Central memory CD8-positive, alpha-beta T cell (primary cell): ENCODE results near the gene STX1A.
A peak's percentile ranks its signal among the peaks of the same experiment; 100 is the strongest.
"Not testable (repeated sequence)": the region's sequence is repeated elsewhere in the genome, so short reads cannot be mapped to it uniquely, and the experiment has no call there.

Experiments used
- ATAC-seq: fragments of 150-1000 bp; cut with Tn5 transposase; replicated peaks from 2 replicates; pipeline ENCODE4 v1.10.0; 2022; ENCODE audit warnings: mild to moderate bottlenecking, moderate FRiP score, moderate number of reproducible peaks; ENCODE audit not compliant: poor library complexity, severe bottlenecking; ENCODE audit errors: extremely low read depth
- DNase-seq, 2 donors: peaks; one replicate each; pipeline ENCODE4 v3.0.0; 2021; ENCODE audit warnings: low spot score in 2 of 2
- H3K27ac Mint-ChIP-seq: one replicate; pipeline ENCODE4 v1.8.0; 2022; ENCODE audit warnings: low read depth, mild to moderate bottlenecking, moderate library complexity, mixed read lengths
- H3K27me3 Mint-ChIP-seq: one replicate; pipeline ENCODE4 v1.8.0; 2022; ENCODE audit warnings: mixed read lengths
- H3K36me3 Mint-ChIP-seq: one replicate; pipeline ENCODE4 v1.8.0; 2022; ENCODE audit warnings: mild to moderate bottlenecking, moderate library complexity, mixed read lengths; ENCODE audit not compliant: insufficient read depth
- H3K4me1 Mint-ChIP-seq: one replicate; pipeline ENCODE4 v1.8.0; 2022; ENCODE audit warnings: mixed read lengths
- H3K4me3 Mint-ChIP-seq: one replicate; pipeline ENCODE4 v1.8.0; 2022; ENCODE audit warnings: mild to moderate bottlenecking, moderate library complexity, mixed read lengths
- H3K9me3 Mint-ChIP-seq: one replicate; pipeline ENCODE4 v1.8.0; 2022; ENCODE audit warnings: mixed read lengths

Gene STX1A

DNA sequence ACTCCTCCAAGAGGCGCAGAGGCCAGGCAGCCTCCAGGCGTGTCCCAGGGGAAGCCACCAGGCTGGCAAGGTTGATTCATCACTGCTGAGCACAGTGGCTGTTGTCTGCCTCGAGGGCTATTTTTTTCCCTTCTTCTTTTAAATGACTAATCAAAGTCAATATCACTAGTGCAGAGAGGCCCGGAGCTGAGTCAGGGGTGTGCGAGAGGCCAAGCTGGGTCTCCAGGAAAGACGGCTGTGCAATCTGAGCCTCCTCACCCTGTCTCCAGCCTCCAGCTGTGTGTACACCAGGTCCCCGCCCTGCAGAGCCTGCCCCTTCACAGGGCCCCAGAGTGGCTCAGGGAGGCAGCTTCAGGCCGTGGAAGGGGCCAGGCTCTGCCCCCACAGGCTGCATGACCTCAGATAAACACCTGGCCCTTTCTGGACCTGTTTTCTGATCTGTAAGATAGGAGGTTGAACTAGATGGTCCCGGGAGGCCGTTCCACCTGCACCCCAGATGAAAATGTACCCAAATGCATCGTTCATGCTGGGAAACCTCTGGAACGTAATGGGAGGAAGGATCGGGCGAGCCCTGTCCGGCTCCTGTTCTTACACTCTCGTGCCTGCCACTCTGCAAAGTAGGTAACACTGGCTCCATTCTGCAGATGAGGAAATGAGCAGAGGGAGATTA is 3.7 kb downstream of the STX1A start:
- peaks cover 36% of the 10 kb centered on the region for H3K4me1 Mint-ChIP-seq
- no peak overlapping the region for H3K4me3 Mint-ChIP-seq
- H3K36me3 Mint-ChIP-seq: peaks cover 10% of the 10 kb centered on the region
- no peaks in the 10 kb centered on the region for H3K27me3 Mint-ChIP-seq
- ATAC-seq (no peak), DNase-seq (no peak)
- H3K27ac Mint-ChIP-seq: no peak overlapping the region
- no peaks in the 10 kb centered on the region for H3K9me3 Mint-ChIP-seq

GRCh38 chr7:73713319-73713718 is 6.2 kb downstream of the STX1A start:
- not testable (repeated sequence) for H3K36me3 Mint-ChIP-seq, H3K9me3 Mint-ChIP-seq, H3K27me3 Mint-ChIP-seq, ATAC-seq, DNase-seq, H3K4me3 Mint-ChIP-seq
- peak overlapping the region; percentile 49 for H3K27ac Mint-ChIP-seq
- peaks cover 25% of the 10 kb centered on the region for H3K4me1 Mint-ChIP-seq

DNA sequence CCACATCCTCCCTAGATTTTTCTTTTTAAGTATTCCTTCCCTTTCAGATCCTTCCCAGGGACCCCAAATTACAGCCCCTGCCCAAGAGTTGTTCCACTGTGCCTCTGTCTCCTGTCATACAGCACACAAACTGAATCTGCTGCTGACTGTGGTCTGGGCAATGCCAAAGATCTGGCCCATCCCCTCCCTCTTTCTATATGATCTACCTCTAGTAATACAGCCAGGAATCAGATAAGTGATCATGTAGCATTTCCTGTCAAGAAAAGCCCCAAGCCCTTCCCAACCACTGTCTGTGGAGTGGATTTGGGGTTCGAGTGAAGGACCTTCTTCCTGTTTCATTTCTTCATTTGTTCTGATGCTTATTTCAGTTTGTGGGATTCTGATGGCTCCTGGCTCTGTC is 6.7 kb downstream of the STX1A start:
- Mint-ChIP-seq H3K9me3 (no peaks in the 10 kb centered on the region), H3K4me3 (no peak overlapping the region), H3K27me3 (no peaks in the 10 kb centered on the region), H3K36me3 (peaks cover 8% of the 10 kb centered on the region), H3K4me1 (peaks cover 20% of the 10 kb centered on the region), H3K27ac (peak overlapping the region; percentile 49)
- no peak for ATAC-seq
- DNase-seq: no peak

DNA sequence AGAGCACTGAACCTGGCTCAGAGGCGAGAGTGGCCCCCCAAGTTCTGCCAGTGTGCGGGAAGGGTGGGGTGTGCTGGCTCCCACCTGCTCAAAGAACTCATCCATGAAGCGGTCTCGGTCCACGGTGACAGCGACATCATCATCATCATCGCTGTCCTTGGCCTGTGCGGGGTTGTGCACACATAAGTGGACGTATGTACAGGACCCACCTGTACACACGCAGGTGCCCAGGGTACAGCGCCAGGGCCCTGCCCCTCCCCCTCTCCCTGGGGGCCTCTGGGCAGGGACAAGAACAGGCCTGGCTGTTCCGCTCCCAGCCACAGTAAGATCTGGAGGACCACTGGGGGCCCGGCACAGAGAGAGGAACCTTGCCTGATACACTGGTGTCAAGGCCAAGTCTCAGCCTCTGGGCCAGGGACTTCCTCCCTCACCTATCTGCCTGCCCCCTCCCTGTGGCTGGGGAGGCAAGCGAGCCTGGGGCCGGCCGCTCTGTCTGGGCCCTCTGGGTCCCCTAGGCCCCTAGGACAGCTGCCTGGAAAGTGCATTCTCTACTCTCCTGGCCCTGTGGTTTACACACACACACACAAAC is 10.4 kb downstream of the STX1A start:
- no peak for ATAC-seq
- H3K27me3 Mint-ChIP-seq: no peaks in the 10 kb centered on the region
- DNase-seq: no peak
- no peaks in the 10 kb centered on the region for H3K9me3 Mint-ChIP-seq
- H3K4me1 Mint-ChIP-seq: peaks cover 11% of the 10 kb centered on the region
- H3K36me3 Mint-ChIP-seq: peaks cover 5% of the 10 kb centered on the region
- H3K27ac Mint-ChIP-seq: no peak overlapping the region
- no peak overlapping the region for H3K4me3 Mint-ChIP-seq

DNA sequence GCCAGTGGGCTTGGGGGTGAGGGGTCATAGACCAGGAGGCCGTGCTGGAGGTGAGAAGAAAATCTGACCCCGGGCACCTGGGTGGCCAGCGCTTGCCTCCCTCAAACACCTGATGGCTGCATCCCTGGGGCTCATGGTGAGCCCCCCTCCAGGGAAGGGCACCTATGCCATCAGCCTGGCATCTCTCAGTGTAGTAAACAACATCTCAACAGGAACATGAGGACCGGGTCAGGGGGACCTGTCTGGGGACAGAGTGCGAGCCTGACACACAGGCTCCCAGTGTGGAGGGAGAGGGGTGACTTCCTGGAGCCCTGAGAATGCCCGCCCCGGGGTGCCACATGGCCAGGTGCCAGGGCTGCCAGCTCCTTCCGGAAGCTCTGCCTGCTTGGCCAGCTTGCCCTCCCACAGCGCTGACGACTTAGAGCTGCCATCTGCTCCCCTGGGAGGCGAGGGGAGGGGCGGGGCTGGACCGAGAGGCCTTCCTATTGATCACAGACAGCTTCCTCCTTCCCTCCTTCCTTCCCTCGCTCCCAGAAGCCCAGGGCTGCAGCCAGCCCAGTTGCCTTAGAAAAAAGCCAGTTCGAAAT is 12.3 kb downstream of the STX1A start:
- H3K27ac Mint-ChIP-seq: no peak overlapping the region
- H3K4me1 Mint-ChIP-seq: peaks cover 3% of the 10 kb centered on the region
- no peak overlapping the region for H3K4me3 Mint-ChIP-seq
- ATAC-seq: peak; percentile 29
- peaks cover 9% of the 10 kb centered on the region for H3K36me3 Mint-ChIP-seq
- H3K27me3 Mint-ChIP-seq: no peaks in the 10 kb centered on the region
- DNase-seq: no peak
- no peaks in the 10 kb centered on the region for H3K9me3 Mint-ChIP-seq

- Mint-ChIP-seq H3K4me1 (peaks cover 9% of the 10 kb centered on the region), H3K36me3 (peaks cover 15% of the 10 kb centered on the region), H3K27me3 (no peaks in the 10 kb centered on the region), H3K9me3 (no peaks in the 10 kb centered on the region), H3K4me3 (no peak overlapping the region), H3K27ac (no peak overlapping the region)
- ATAC-seq (no peak), DNase-seq (no peak)
These were observed 13.1 kb downstream of the STX1A start for GRCh38 chr7:73706126-73707044.

GRCh38 chr7:73705551-73705920 is 13.9 kb downstream of the STX1A start:
- ATAC-seq (no peak), DNase-seq (no peak)

GRCh38 chr7:73704640-73705550 is 14.6 kb downstream of the STX1A start:
- H3K27ac Mint-ChIP-seq: no peak overlapping the region
- peaks cover 9% of the 10 kb centered on the region for H3K4me1 Mint-ChIP-seq
- no peak overlapping the region for H3K4me3 Mint-ChIP-seq
- H3K9me3 Mint-ChIP-seq: no peaks in the 10 kb centered on the region
- ATAC-seq (no peak), DNase-seq (no peak)
- peaks cover 19% of the 10 kb centered on the region for H3K36me3 Mint-ChIP-seq
- no peaks in the 10 kb centered on the region for H3K27me3 Mint-ChIP-seq

More at GRCh38 chr7:73705551-73705920, 13.9 kb downstream of the STX1A start:
- Mint-ChIP-seq H3K9me3 (no peaks in the 10 kb centered on the region), H3K27me3 (no peaks in the 10 kb centered on the region), H3K36me3 (peaks cover 17% of the 10 kb centered on the region), H3K4me1 (peaks cover 9% of the 10 kb centered on the region), H3K4me3 (no peak overlapping the region), H3K27ac (no peak overlapping the region)

DNA sequence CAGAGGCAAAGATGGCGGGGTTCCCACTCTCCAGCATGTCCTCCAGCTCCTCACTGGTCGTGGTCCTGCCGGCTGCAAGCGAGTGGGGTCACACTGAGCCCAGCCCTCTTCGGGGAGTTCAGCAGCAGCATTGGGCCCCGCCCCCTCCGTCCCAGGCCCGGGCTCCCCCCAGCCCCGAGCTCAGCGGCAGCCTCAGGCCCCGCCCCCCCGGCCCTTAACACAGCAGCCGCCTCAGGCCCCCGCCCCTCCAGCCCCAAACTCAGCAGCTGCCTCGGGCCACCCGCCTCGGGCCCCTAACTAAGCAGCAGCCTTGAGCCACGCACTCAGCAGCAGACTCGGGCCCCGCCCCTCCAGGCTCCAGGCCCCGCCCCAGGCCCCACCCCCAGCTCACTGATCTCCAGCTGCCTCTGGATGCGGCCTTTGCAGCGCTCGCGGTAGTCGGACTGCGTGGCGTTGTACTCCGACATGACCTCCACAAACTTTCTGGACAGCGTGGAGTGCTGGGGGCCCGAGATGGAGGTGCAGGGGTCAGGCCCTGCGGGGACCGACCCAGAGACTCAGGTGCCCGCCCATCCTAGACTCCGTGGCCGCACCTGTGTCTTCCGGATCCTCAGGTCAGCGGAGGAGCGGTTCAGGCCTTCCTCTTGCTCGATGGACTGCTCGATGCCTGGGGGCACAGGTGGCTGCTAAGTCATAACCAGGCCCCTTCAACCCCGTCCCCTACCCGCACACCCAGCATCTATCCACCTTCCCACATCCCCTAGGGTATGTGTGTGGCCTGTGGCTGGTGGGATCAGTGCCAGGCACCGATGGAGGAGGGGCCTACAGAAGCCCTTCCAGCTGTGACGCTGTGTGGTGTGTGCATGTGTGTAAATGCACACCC is 15.5 kb downstream of the STX1A start:
- H3K4me1 Mint-ChIP-seq: peaks cover 9% of the 10 kb centered on the region
- no peak overlapping the region for H3K27ac Mint-ChIP-seq
- ATAC-seq (no peak), DNase-seq (no peak)
- H3K9me3 Mint-ChIP-seq: no peaks in the 10 kb centered on the region
- no peak overlapping the region for H3K4me3 Mint-ChIP-seq
- no peaks in the 10 kb centered on the region for H3K27me3 Mint-ChIP-seq
- peaks cover 26% of the 10 kb centered on the region for H3K36me3 Mint-ChIP-seq

DNA sequence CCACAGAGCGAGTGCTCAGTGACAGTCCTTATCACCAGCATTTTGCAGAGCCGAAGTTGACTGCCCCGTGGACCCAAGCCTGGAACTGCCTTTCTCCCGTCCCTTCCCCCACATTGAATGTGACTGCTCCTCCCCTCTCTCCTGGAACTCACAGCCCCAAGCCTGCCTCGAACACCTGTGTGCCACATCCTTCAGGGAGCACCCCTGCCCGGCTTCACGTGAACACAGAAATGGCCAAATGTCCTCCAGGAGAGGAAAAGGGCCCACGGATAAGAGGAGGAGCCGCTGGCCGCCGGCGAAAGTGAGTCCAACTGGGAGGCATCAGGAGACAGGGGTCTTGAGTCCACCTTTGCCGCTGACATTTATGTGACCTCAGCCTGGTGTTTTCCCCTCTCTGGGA is 16.2 kb downstream of the STX1A start:
- ATAC-seq (no peak), DNase-seq (no peak)
- Mint-ChIP-seq H3K4me3 (no peak overlapping the region), H3K27ac (no peak overlapping the region), H3K9me3 (no peaks in the 10 kb centered on the region), H3K27me3 (no peaks in the 10 kb centered on the region), H3K4me1 (peaks cover 9% of the 10 kb centered on the region), H3K36me3 (peaks cover 31% of the 10 kb centered on the region)

DNA sequence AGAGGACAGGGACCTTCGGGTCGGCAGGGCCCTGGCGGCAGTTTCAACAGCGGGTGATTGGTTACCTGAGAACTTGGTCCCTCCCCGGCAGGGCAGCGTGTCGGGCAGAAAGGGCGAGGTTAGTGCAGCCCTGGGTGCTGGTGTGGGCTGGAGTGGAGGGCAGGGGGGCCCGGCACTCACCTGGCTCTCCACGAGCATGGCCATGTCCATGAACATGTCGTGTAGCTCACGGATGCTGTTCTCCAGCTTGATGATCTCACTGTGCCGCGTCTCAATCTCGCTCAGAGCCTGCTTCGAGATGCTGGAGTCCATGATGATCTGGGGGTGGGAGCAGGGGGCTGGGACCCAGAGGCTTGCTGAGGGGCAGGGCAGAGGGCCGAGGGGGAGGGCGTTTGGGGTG is 16.8 kb downstream of the STX1A start:
- H3K27ac Mint-ChIP-seq: no peak overlapping the region
- ATAC-seq: no peak
- H3K9me3 Mint-ChIP-seq: no peaks in the 10 kb centered on the region
- peaks cover 36% of the 10 kb centered on the region for H3K36me3 Mint-ChIP-seq
- no peaks in the 10 kb centered on the region for H3K27me3 Mint-ChIP-seq
- DNase-seq: no peak
- H3K4me1 Mint-ChIP-seq: peaks cover 9% of the 10 kb centered on the region
- no peak overlapping the region for H3K4me3 Mint-ChIP-seq
